ENCODE data around the gene MRPL43. TPM values are rescaled to one million over a fixed set of nuclear protein-coding genes. Genes with fewer than 3 reads are reported as not detected.

The MRPL43 gene
- total and polyA plus RNA-seq, 9 of the 15 experiments (the other 6 are each of a cell fraction or from before 2014, with no cell fraction given), result 15.1 to 63.7 (median 37.2) TPM

DNA sequence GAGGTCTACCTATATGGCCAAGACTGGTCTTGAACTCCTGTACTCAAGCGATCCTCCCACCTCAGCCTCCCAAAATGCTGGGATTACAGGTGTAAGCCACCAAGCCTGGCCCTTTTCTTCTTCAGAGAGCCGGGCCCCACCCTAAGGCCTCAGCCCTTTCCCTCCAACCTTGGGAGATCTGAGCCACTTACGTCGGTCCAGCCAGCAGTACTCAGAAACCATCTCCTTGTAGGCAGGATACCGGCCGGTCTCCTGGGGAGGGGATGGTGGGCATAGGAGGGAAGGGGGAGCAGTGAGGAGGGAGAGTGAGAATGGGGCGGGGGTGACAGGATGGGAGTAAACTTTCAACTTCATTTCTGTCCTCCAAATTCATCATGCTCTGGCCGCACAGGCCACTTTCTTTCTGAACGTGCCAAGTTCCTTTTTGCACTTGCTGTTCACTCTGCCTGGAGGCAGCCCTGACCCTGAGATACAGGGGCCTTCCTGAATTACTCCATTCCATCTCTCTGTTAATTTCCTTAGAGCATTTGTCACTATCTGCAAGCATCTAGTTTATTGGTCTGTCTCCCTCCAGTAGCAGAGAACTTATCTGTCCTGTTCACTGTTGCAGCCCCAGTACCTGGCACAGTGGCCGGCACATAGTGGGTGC lies 33.3 kb upstream of the MRPL43 start:
- Histone ChIP-seq H3K27ac (ENCODE audit: extremely low read depth, low read depth, low read length) (no peak overlapping the region), H3K9ac (ENCODE audit: insufficient read depth in 1 of 2, low read depth in 2 of 2, low read length in 2 of 2) (no peak overlapping the region), H3K36me3 (ENCODE audit: control insufficient read depth, insufficient read depth, low read length) (no peaks in the 10 kb centered on the region), H3K9me3 (replicated peaks; ENCODE audit: control insufficient read depth, insufficient read depth, low read depth, low read length) (no peaks in the 10 kb centered on the region), H3K9me1 (ENCODE audit: control insufficient read depth, insufficient read depth, low read length) (no peaks in the 10 kb centered on the region), H3K4me2 (ENCODE audit: insufficient read depth, low read length) (no peak overlapping the region), H3K4me3 (no peak overlapping the region), H2AFZ (ENCODE audit: low read depth, low read length) (no peak overlapping the region), H3K27me3 (ENCODE audit: control insufficient read depth in 2 of 2, insufficient read depth in 2 of 2, low read length in 2 of 2) (no peaks in the 10 kb centered on the region), H3K79me2 (ENCODE audit: control insufficient read depth, insufficient read depth, low read length) (no peaks in the 10 kb centered on the region), H3K4me1 (replicated peaks in 1 of 2; ENCODE audit: control insufficient read depth in 2 of 2, insufficient read depth in 2 of 2, low read length in 2 of 2) (peaks cover 0 to 13% of the 10 kb centered on the region in 2 experiments; a peak in 3 of 5 replicates), H4K20me1 (replicated peaks; ENCODE audit: control insufficient read depth, insufficient read depth, low read length) (no peaks in the 10 kb centered on the region)
- TF ChIP-seq TFAM (CRISPR knock-in tag; conservative IDR thresholded peaks at IDR 0.05), result no peak
- TF ChIP-seq RBM15 (IDR thresholded peaks at IDR 0.05; ENCODE audit: insufficient read depth, low read length), result no peak
- TF ChIP-seq TCF3 (CRISPR knock-in tag; IDR thresholded peaks at IDR 0.05), result no peak
- TF ChIP-seq RHOXF2B (CRISPR knock-in tag; conservative IDR thresholded peaks at IDR 0.05), result no peak
- TF ChIP-seq CBX5 (IDR thresholded peaks at IDR 0.05; ENCODE audit: borderline replicate concordance, low read depth), result no peak
- TF ChIP-seq ZNF23 (CRISPR knock-in tag; IDR thresholded peaks at IDR 0.05), result no peak
- no peak for TF ChIP-seq POLR2H (tag; IDR thresholded peaks at IDR 0.05; ENCODE audit: low read depth)
- no peak for TF ChIP-seq RFX1 (IDR thresholded peaks at IDR 0.05)
- TF ChIP-seq CREM (IDR thresholded peaks at IDR 0.05; ENCODE audit: low read depth), result no peak
- no peak for TF ChIP-seq ZNF24 (IDR thresholded peaks at IDR 0.05)
- TF ChIP-seq, protein P1, sequence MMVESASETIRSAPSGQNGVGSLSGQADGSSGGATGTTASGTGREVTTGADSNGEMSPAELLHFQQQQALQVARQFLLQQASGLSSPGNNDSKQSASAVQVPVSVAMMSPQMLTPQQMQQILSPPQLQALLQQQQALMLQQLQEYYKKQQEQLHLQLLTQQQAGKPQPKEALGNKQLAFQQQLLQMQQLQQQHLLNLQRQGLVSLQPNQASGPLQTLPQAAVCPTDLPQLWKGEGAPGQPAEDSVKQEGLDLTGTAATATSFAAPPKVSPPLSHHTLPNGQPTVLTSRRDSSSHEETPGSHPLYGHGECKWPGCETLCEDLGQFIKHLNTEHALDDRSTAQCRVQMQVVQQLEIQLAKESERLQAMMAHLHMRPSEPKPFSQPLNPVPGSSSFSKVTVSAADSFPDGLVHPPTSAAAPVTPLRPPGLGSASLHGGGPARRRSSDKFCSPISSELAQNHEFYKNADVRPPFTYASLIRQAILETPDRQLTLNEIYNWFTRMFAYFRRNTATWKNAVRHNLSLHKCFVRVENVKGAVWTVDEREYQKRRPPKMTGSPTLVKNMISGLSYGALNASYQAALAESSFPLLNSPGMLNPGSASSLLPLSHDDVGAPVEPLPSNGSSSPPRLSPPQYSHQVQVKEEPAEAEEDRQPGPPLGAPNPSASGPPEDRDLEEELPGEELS (CRISPR knock-in tag; IDR thresholded peaks at IDR 0.05; ENCODE audit: borderline replicate concordance), result no peak
- TF ChIP-seq ILF3 (IDR thresholded peaks at IDR 0.05; ENCODE audit: borderline replicate concordance), result no peak
- TF ChIP-seq RAD51 (IDR thresholded peaks at IDR 0.05; ENCODE audit: borderline replicate concordance, low read depth), result no peak
- no peak for TF ChIP-seq JUNB (CRISPR knock-in tag; conservative IDR thresholded peaks at IDR 0.05)
- TF ChIP-seq ZFP36 (IDR thresholded peaks at IDR 0.05; ENCODE audit: low read depth, low read length, partially characterized antibody), result no peak
- no peak for TF ChIP-seq ZNF41 (CRISPR knock-in tag; conservative IDR thresholded peaks at IDR 0.05)
- intact Hi-C loops (cut with micrococcal nuclease), result no loop called here
- in situ Hi-C loops (cut with MboI), result no loop called here
- ChIA-PET CTCF (ENCODE audit: low intra/inter-chr PET ratio) (no interaction called here), POLR2A (no interaction called here)
- FAIRE-seq (no peak), ATAC-seq (no peak), DNase-seq (ENCODE audit: extremely low read depth in 1 of 4, low spot score in 3 of 4) (no peak)
- no TSS peak for BruUV-seq (replicated peaks)
- 13% methylated on average over 10 of the region's 10 CpGs for WGBS (ENCODE audit: insufficient coverage, low coverage, missing lambda C conversion rate)
